Coronary artery (tissue), 2 donors: ENCODE results near the gene CD83.
"Not testable (repeated sequence)": the region's sequence is repeated elsewhere in the genome, so short reads cannot be mapped to it uniquely, and the experiment has no call there.

Experiments used
- DNase-seq: peaks from one replicate; pipeline ENCODE4 v3.0.0-alpha.2; 2017; ENCODE audit warnings: low spot score
- H3K27ac ChIP-seq, 2 donors: fragments of 200-600 bp; sonication (generic); one replicate each; pipeline ENCODE4 v1.5.1; 2016 to 2019
- H3K4me3 ChIP-seq: fragments of 200-600 bp; sonication (generic); 2 replicates; pipeline ENCODE4 v1.5.1; 2016; ENCODE audit warnings: mild to moderate bottlenecking, moderate library complexity
- CTCF ChIP-seq: fragments of 200-600 bp; sonication (generic); IDR thresholded peaks from one replicate; pipeline ENCODE4 v1.5.1; 2019; ENCODE audit warnings: antibody characterized with exemption

CD83 gene

GRCh38 chr6:14148471-14148870 lies 30.9 kb downstream of the CD83 start:
- DNase-seq = no peak
- TF ChIP-seq CTCF = no peak
- H3K4me3 ChIP-seq = no peak overlapping the region
- no peak overlapping the region for H3K27ac ChIP-seq

GRCh38 chr6:14149053-14149738 lies 31.6 kb downstream of the CD83 start:
- no peak for DNase-seq
- no peak overlapping the region for H3K27ac ChIP-seq
- H3K4me3 ChIP-seq = no peak overlapping the region
- no peak for TF ChIP-seq CTCF

GRCh38 chr6:14149739-14150130 lies 32.2 kb downstream of the CD83 start:
- Histone ChIP-seq H3K4me3 (no peak overlapping the region), H3K27ac (no peak overlapping the region)
- no peak for TF ChIP-seq CTCF
- no peak for DNase-seq

- not testable (repeated sequence) for H3K4me3 ChIP-seq, DNase-seq, H3K27ac ChIP-seq
Observed at GRCh38 chr6:14151300-14151699, 33.7 kb downstream of the CD83 start.

- no peak for TF ChIP-seq CTCF
- Histone ChIP-seq H3K4me3 (no peak overlapping the region), H3K27ac (no peak overlapping the region)
- DNase-seq = no peak
Observed at GRCh38 chr6:14151773-14152172, 34.2 kb downstream of the CD83 start.

GRCh38 chr6:14153228-14153627 lies 35.7 kb downstream of the CD83 start:
- no peak for DNase-seq
- Histone ChIP-seq H3K27ac (no peak overlapping the region), H3K4me3 (no peak overlapping the region)
- no peak for TF ChIP-seq CTCF

GRCh38 chr6:14159090-14159489 lies 41.5 kb downstream of the CD83 start:
- no peak for DNase-seq
- no peak for TF ChIP-seq CTCF
- H3K4me3 ChIP-seq = no peak overlapping the region
- no peak overlapping the region for H3K27ac ChIP-seq
